GM23338 (cell line): Measurements from ENCODE around the gene FBRSL1. TPM values are rescaled to one million over a fixed set of nuclear protein-coding genes. Genes with fewer than 3 reads are reported as not detected.

Experiments
- ATAC-seq: fragments of 200-7000 bp; cut with Tn5 transposase; 3 replicates; pipeline ENCODE4 v1.9.1; 2020
- DNase-seq: peaks from one replicate; pipeline ENCODE4 v3.0.0-alpha.2; 2015; ENCODE audit warnings: low spot score
- H2AFZ ChIP-seq: fragments of 200-600 bp; sonication (generic); 2 replicates; pipeline ENCODE4 v1.8.0; 2016; ENCODE audit warnings: antibody characterized with exemption, mild to moderate bottlenecking, moderate library complexity
- H3F3A ChIP-seq: fragments of 200-600 bp; sonication (generic); replicated peaks from 2 replicates; pipeline ENCODE4 v1.8.0; 2017; ENCODE audit warnings: antibody characterized with exemption, mixed run types, low read depth
- H3K27ac ChIP-seq: fragments of 200-600 bp; sonication (generic); 2 replicates; pipeline ENCODE4 v1.6.1; 2016; ENCODE audit warnings: low read depth
- H3K27me3 ChIP-seq: fragments of 200-600 bp; sonication (generic); 2 replicates; pipeline ENCODE4 v1.8.0; 2016; ENCODE audit warnings: mild to moderate bottlenecking, mixed run types, moderate library complexity; ENCODE audit not compliant: insufficient read depth
- H3K36me3 ChIP-seq: fragments of 200-600 bp; sonication (generic); 2 replicates; pipeline ENCODE4 v1.8.0; 2016; ENCODE audit warnings: mild to moderate bottlenecking; ENCODE audit not compliant: insufficient read depth
- H3K4me1 ChIP-seq: fragments of 200-600 bp; sonication (generic); 2 replicates; pipeline ENCODE4 v1.8.0; 2016; ENCODE audit warnings: mild to moderate bottlenecking, moderate library complexity; ENCODE audit not compliant: insufficient read depth
- H3K4me2 ChIP-seq: fragments of 200-600 bp; sonication (generic); 2 replicates; pipeline ENCODE4 v1.7.1; 2017; ENCODE audit warnings: mixed run types
- H3K4me3 ChIP-seq: fragments of 200-600 bp; sonication (generic); 2 replicates; pipeline ENCODE4 v1.6.1; 2016; ENCODE audit warnings: mixed run types
- H3K79me2 ChIP-seq: fragments of 200-600 bp; sonication (generic); replicated peaks from 2 replicates; pipeline ENCODE4 v1.8.0; 2017; ENCODE audit warnings: mild to moderate bottlenecking; ENCODE audit not compliant: insufficient read depth
- H3K9me2 ChIP-seq: fragments of 200-600 bp; sonication (generic); 2 replicates; pipeline ENCODE4 v1.8.0; 2017; ENCODE audit not compliant: insufficient read depth
- H4K20me1 ChIP-seq: fragments of 200-600 bp; sonication (generic); replicated peaks from 2 replicates; pipeline ENCODE4 v1.8.0; 2017; ENCODE audit warnings: mild to moderate bottlenecking; ENCODE audit not compliant: insufficient read depth
- H3K27ac Mint-ChIP-seq: 2 replicates; pipeline ENCODE4 v1.8.0; 2020; ENCODE audit warnings: inconsistent platforms, mild to moderate bottlenecking, moderate library complexity, mixed read lengths
- H3K27me3 Mint-ChIP-seq: 3 replicates; pipeline ENCODE4 v1.8.0; 2022; ENCODE audit warnings: low read depth, mild to moderate bottlenecking, moderate library complexity, mixed read lengths, inconsistent platforms; ENCODE audit not compliant: insufficient read depth, poor library complexity
- H3K36me3 Mint-ChIP-seq: 3 replicates; pipeline ENCODE4 v1.8.0; 2021; ENCODE audit warnings: low read depth, mild to moderate bottlenecking, inconsistent platforms, moderate library complexity, mixed read lengths
- H3K4me1 Mint-ChIP-seq: 3 replicates; pipeline ENCODE4 v1.8.0; 2020; ENCODE audit warnings: mild to moderate bottlenecking, inconsistent platforms, mixed read lengths
- H3K4me3 Mint-ChIP-seq: 3 replicates; pipeline ENCODE4 v1.8.0; 2021; ENCODE audit warnings: moderate library complexity, mild to moderate bottlenecking, inconsistent platforms, mixed read lengths
- H3K9me3 Mint-ChIP-seq: 3 replicates; pipeline ENCODE4 v1.8.0; 2020; ENCODE audit warnings: moderate library complexity, mild to moderate bottlenecking, inconsistent platforms, mixed read lengths
- CREB1 ChIP-seq: fragments of 250-450 bp; sonication (Bioruptor Pico); IDR thresholded peaks from 2 replicates; pipeline ENCODE4 v1.5.0; 2020; ENCODE audit warnings: low read depth, mild to moderate bottlenecking, moderate library complexity
- EZH2 ChIP-seq: fragments of 200-600 bp; sonication (generic); IDR thresholded peaks from one replicate; pipeline ENCODE4 v1.8.0; 2017; ENCODE audit warnings: antibody characterized with exemption, mild to moderate bottlenecking, low read depth; ENCODE audit not compliant: unreplicated experiment
- EZH2phosphoT487 ChIP-seq: fragments of 200-600 bp; sonication (generic); IDR thresholded peaks from one replicate; pipeline ENCODE4 v1.8.1; 2018; ENCODE audit warnings: antibody characterized with exemption; ENCODE audit not compliant: unreplicated experiment
- JUNB ChIP-seq: IDR thresholded peaks from one replicate; pipeline ENCODE4 v1.6.1; 2016; ENCODE audit warnings: antibody characterized with exemption; ENCODE audit not compliant: unreplicated experiment
- NANOG ChIP-seq: IDR thresholded peaks from 2 replicates; pipeline ENCODE4 v1.6.1; 2016; ENCODE audit warnings: antibody characterized with exemption, borderline replicate concordance
- POLR2AphosphoS5 ChIP-seq: IDR thresholded peaks from 2 replicates; pipeline ENCODE4 v1.6.1; 2016; ENCODE audit warnings: antibody characterized with exemption, low read depth
- STAT1 ChIP-seq: IDR thresholded peaks from one replicate; pipeline ENCODE4 v1.6.1; 2016; ENCODE audit warnings: antibody characterized with exemption; ENCODE audit not compliant: unreplicated experiment
- ZNF114 ChIP-seq: fragments of 250-450 bp; sonication (Bioruptor Pico); IDR thresholded peaks from 2 replicates; pipeline ENCODE4 v1.5.0; 2020; ENCODE audit warnings: mild to moderate bottlenecking, moderate library complexity
- ZNF331 ChIP-seq: fragments of 250-450 bp; sonication (Bioruptor Pico); IDR thresholded peaks from 2 replicates; pipeline ENCODE4 v1.5.0; 2020; ENCODE audit warnings: low read depth, mild to moderate bottlenecking, moderate library complexity
- polyA plus RNA-seq: library from polyadenylated mRNA; unstranded; fragments of >200 nt; fragmentation: Nextera tagmentation; extraction: Ambion mirVana; gene quantifications from 2 replicates; pipeline ENCODE4 v1.2.1, GENCODE V29; 2016
- total RNA-seq: library from RNA; depleted of rRNA; stranded (reverse); fragments of >200 nt; shearing (Covaris generic); gene quantifications from 2 replicates; pipeline ENCODE4 v1.2.3, GENCODE V29; 2014
- TF ChIP-seq, protein P1 (sequence below): IDR thresholded peaks from one replicate; pipeline ENCODE4 v1.6.1; 2018; ENCODE audit warnings: antibody characterized with exemption; ENCODE audit not compliant: unreplicated experiment
- TF ChIP-seq, protein P2 (sequence below): fragments of 250-450 bp; sonication (Bioruptor Pico); IDR thresholded peaks from 2 replicates; pipeline ENCODE4 v1.5.0; 2020; ENCODE audit warnings: mild to moderate bottlenecking, moderate library complexity
- TF ChIP-seq, protein P3 (sequence below), 2 experiments: fragments of 200-600 bp in 1 of 2; sonication (generic) in 1 of 2; conservative IDR thresholded peaks; 2 replicates each; pipeline versions ENCODE4 v1.5.1 to v1.6.1; 2016 to 2017; ENCODE audit warnings: antibody characterized with exemption in 2 of 2, low read depth in 2 of 2, mild to moderate bottlenecking in 2 of 2, moderate library complexity in 1 of 2
- TF ChIP-seq, protein P4 (sequence below): IDR thresholded peaks from 2 replicates; pipeline ENCODE4 v1.6.1; 2016; ENCODE audit warnings: antibody characterized with exemption

Gene FBRSL1
- total and polyA plus RNA-seq, 2 experiments from 2014 or later, result 37.8 to 89.8 TPM

DNA sequence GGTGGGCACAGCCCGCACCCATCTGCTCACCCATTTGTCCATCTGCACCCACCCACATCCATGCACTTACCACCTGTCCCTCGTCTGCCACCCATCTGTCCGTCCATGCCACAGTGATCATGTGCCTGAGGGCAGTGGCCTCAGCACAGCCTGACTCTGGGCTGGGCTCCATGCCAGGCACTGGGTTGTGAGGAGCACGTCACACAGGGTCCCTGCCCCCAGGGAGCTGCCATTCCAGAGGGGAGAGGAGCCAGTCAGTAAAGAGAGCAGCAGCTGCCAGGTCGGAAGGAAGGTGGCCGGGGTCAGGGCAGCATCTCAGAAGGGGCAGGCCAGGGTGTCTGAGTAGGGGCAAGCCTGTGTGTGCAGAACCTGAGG lies 43.6 kb downstream of the FBRSL1 start:
- Histone ChIP-seq H2AFZ (no peak overlapping the region), H3K36me3 (no peaks in the 10 kb centered on the region), H3F3A (peaks cover 14% of the 10 kb centered on the region), H3K4me2 (no peak overlapping the region), H3K4me3 (no peak overlapping the region), H3K27me3 (peaks cover 43% of the 10 kb centered on the region), H3K79me2 (no peaks in the 10 kb centered on the region), H4K20me1 (no peaks in the 10 kb centered on the region), H3K27ac (no peak overlapping the region), H3K9me2 (no peaks in the 10 kb centered on the region), H3K4me1 (no peaks in the 10 kb centered on the region)
- peaks cover 63% of the 10 kb centered on the region for H3K27me3 Mint-ChIP-seq
- H3K4me3 Mint-ChIP-seq, result no peak overlapping the region
- ATAC-seq (no peak), DNase-seq (no peak)
- H3K36me3 Mint-ChIP-seq, result peaks cover 59% of the 10 kb centered on the region
- H3K27ac Mint-ChIP-seq, result no peak overlapping the region
- H3K4me1 Mint-ChIP-seq, result no peaks in the 10 kb centered on the region; the same call in 2 of the 3 replicates
- TF ChIP-seq EZH2, result no peak
- TF ChIP-seq, protein P1, sequence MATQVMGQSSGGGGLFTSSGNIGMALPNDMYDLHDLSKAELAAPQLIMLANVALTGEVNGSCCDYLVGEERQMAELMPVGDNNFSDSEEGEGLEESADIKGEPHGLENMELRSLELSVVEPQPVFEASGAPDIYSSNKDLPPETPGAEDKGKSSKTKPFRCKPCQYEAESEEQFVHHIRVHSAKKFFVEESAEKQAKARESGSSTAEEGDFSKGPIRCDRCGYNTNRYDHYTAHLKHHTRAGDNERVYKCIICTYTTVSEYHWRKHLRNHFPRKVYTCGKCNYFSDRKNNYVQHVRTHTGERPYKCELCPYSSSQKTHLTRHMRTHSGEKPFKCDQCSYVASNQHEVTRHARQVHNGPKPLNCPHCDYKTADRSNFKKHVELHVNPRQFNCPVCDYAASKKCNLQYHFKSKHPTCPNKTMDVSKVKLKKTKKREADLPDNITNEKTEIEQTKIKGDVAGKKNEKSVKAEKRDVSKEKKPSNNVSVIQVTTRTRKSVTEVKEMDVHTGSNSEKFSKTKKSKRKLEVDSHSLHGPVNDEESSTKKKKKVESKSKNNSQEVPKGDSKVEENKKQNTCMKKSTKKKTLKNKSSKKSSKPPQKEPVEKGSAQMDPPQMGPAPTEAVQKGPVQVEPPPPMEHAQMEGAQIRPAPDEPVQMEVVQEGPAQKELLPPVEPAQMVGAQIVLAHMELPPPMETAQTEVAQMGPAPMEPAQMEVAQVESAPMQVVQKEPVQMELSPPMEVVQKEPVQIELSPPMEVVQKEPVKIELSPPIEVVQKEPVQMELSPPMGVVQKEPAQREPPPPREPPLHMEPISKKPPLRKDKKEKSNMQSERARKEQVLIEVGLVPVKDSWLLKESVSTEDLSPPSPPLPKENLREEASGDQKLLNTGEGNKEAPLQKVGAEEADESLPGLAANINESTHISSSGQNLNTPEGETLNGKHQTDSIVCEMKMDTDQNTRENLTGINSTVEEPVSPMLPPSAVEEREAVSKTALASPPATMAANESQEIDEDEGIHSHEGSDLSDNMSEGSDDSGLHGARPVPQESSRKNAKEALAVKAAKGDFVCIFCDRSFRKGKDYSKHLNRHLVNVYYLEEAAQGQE, result no peak
- TF ChIP-seq POLR2AphosphoS5, result no peak
- no peak for TF ChIP-seq STAT1
- TF ChIP-seq ZNF114 (CRISPR knock-in tag), result no peak
- TF ChIP-seq NANOG, result no peak
- TF ChIP-seq, protein P2, sequence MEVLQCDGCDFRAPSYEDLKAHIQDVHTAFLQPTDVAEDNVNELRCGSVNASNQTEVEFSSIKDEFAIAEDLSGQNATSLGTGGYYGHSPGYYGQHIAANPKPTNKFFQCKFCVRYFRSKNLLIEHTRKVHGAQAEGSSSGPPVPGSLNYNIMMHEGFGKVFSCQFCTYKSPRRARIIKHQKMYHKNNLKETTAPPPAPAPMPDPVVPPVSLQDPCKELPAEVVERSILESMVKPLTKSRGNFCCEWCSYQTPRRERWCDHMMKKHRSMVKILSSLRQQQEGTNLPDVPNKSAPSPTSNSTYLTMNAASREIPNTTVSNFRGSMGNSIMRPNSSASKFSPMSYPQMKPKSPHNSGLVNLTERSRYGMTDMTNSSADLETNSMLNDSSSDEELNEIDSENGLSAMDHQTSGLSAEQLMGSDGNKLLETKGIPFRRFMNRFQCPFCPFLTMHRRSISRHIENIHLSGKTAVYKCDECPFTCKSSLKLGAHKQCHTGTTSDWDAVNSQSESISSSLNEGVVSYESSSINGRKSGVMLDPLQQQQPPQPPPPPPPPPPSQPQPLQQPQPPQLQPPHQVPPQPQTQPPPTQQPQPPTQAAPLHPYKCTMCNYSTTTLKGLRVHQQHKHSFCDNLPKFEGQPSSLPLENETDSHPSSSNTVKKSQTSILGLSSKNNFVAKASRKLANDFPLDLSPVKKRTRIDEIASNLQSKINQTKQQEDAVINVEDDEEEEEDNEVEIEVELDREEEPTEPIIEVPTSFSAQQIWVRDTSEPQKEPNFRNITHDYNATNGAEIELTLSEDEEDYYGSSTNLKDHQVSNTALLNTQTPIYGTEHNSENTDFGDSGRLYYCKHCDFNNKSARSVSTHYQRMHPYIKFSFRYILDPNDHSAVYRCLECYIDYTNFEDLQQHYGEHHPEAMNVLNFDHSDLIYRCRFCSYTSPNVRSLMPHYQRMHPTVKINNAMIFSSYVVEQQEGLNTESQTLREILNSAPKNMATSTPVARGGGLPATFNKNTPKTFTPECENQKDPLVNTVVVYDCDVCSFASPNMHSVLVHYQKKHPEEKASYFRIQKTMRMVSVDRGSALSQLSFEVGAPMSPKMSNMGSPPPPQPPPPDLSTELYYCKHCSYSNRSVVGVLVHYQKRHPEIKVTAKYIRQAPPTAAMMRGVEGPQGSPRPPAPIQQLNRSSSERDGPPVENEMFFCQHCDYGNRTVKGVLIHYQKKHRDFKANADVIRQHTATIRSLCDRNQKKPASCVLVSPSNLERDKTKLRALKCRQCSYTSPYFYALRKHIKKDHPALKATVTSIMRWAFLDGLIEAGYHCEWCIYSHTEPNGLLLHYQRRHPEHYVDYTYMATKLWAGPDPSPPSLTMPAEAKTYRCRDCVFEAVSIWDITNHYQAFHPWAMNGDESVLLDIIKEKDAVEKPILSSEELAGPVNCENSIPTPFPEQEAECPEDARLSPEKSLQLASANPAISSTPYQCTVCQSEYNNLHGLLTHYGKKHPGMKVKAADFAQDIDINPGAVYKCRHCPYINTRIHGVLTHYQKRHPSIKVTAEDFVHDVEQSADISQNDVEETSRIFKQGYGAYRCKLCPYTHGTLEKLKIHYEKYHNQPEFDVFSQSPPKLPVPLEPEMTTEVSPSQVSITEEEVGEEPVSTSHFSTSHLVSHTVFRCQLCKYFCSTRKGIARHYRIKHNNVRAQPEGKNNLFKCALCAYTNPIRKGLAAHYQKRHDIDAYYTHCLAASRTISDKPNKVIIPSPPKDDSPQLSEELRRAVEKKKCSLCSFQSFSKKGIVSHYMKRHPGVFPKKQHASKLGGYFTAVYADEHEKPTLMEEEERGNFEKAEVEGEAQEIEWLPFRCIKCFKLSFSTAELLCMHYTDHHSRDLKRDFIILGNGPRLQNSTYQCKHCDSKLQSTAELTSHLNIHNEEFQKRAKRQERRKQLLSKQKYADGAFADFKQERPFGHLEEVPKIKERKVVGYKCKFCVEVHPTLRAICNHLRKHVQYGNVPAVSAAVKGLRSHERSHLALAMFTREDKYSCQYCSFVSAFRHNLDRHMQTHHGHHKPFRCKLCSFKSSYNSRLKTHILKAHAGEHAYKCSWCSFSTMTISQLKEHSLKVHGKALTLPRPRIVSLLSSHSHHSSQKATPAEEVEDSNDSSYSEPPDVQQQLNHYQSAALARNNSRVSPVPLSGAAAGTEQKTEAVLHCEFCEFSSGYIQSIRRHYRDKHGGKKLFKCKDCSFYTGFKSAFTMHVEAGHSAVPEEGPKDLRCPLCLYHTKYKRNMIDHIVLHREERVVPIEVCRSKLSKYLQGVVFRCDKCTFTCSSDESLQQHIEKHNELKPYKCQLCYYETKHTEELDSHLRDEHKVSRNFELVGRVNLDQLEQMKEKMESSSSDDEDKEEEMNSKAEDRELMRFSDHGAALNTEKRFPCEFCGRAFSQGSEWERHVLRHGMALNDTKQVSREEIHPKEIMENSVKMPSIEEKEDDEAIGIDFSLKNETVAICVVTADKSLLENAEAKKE (CRISPR knock-in tag), result no peak
- TF ChIP-seq ZNF331 (CRISPR knock-in tag), result no peak
- TF ChIP-seq CREB1 (CRISPR knock-in tag), result no peak
- TF ChIP-seq, protein P3, sequence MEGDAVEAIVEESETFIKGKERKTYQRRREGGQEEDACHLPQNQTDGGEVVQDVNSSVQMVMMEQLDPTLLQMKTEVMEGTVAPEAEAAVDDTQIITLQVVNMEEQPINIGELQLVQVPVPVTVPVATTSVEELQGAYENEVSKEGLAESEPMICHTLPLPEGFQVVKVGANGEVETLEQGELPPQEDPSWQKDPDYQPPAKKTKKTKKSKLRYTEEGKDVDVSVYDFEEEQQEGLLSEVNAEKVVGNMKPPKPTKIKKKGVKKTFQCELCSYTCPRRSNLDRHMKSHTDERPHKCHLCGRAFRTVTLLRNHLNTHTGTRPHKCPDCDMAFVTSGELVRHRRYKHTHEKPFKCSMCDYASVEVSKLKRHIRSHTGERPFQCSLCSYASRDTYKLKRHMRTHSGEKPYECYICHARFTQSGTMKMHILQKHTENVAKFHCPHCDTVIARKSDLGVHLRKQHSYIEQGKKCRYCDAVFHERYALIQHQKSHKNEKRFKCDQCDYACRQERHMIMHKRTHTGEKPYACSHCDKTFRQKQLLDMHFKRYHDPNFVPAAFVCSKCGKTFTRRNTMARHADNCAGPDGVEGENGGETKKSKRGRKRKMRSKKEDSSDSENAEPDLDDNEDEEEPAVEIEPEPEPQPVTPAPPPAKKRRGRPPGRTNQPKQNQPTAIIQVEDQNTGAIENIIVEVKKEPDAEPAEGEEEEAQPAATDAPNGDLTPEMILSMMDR (conservative IDR thresholded peaks at IDR 0.05; ENCODE audit: low read depth in 2 of 2), result no peak
- TF ChIP-seq, protein P4, sequence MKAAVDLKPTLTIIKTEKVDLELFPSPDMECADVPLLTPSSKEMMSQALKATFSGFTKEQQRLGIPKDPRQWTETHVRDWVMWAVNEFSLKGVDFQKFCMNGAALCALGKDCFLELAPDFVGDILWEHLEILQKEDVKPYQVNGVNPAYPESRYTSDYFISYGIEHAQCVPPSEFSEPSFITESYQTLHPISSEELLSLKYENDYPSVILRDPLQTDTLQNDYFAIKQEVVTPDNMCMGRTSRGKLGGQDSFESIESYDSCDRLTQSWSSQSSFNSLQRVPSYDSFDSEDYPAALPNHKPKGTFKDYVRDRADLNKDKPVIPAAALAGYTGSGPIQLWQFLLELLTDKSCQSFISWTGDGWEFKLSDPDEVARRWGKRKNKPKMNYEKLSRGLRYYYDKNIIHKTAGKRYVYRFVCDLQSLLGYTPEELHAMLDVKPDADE, result no peak
- TF ChIP-seq EZH2phosphoT487, result no peak
- TF ChIP-seq JUNB, result no peak
- peaks cover 76% of the 10 kb centered on the region for H3K9me3 Mint-ChIP-seq
